Bone marrow (tissue), 2 donors: ENCODE results near the gene INO80.
A peak's percentile ranks its signal among the peaks of the same experiment; 100 is the strongest.
"Not testable (repeated sequence)": the region's sequence is repeated elsewhere in the genome, so short reads cannot be mapped to it uniquely, and the experiment has no call there.

Experiments
- DNase-seq, 2 donors: peaks; one replicate each; lab custom pipeline; 2025; lab: John Stamatoyannopoulos, UW

INO80 gene

GRCh38 chr15:41121951-41122350 is 5.9 kb upstream of the INO80 start:
- no peak for DNase-seq

DNA sequence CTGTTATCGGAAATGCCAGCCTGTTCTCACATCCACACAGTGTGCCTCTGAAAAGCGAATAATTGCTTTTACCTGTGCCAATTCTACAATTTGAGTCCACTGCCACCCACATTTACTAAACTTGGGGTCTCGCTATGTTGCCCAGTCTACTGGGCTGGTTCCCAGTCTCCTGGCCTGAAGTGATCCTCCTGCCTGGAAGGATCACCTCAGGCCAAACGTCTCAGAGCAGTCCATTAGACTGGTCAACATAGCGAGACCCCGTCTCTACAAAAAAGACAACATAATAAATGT is 827 bp upstream of the INO80 start:
- DNase-seq: peak in 1 of 2 donors; percentile 17

- peak in 1 of 2 donors; percentile 25 for DNase-seq
Measured at GRCh38 chr15:41115652-41116115, 396 bp downstream of the INO80 start.

GRCh38 chr15:41115161-41115651 is 874 bp downstream of the INO80 start:
- DNase-seq: peak in 1 of 2 donors; percentile 13

DNA sequence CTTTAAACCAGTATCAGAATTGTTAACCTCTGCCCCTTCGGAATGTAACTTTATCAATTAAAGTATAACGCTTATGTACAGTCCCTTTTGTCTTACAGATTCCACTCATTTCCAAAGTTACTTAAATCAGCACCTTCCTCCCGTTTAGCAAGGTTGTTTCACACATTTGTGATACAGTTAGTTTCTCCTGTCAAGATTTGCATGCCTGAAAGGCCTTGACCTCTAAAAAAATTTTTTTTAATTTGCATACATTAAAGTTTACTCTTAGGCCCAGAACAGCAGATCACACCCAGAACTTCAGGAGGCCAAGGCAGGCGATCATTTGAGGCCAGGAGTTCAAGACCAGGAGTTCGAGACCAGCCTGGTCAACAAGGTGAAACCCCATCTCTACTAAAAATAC is 9.1 kb downstream of the INO80 start:
- no peak for DNase-seq

- DNase-seq: no peak
Measured at GRCh38 chr15:41105348-41106334, 10.4 kb downstream of the INO80 start.

- DNase-seq: no peak
Measured at GRCh38 chr15:41104234-41104633, 11.8 kb downstream of the INO80 start.

DNA sequence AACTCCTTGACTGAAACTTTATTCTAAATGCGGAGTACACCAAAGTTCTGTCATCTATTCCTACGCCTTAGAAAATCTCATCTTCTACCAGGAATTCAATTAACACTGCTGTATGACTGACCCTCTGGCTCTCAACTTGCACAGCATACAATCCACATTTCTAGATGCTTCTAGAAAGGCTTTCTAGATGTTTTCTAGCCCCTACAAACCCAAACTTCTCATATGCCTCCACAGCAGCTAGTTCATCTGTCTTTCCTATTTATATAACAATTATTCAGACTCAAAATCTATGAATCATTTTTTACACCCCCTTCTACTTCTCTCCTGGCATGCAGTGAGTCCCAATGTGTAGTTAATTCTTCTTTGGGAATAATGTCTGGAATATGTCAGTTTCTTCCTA is 13.2 kb downstream of the INO80 start:
- no peak for DNase-seq

GRCh38 chr15:41096178-41096577 is 19.9 kb downstream of the INO80 start:
- DNase-seq: no peak

GRCh38 chr15:41085029-41085428 is 31.1 kb downstream of the INO80 start:
- no peak for DNase-seq

GRCh38 chr15:41080144-41080543 is 35.9 kb downstream of the INO80 start:
- no peak for DNase-seq

DNA sequence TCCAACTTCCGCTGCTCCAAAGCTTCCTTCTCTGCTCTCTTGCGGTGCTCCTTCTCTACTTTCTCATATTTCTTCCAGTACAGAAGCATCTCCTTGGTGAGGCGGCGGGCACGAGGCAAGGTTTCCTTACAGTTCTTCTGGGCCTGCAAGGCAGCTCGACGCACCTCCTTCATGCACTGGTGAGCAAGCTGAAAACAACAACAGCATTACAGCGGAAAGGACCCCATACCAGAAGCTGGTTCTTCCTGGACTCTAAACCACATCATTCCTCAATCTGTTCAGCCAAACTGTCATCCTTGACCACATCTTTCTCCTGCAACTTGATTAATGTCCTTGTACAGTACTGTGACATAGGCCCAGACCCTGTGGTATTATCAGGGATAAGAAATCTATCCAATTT is 36.4 kb downstream of the INO80 start:
- DNase-seq: no peak

- DNase-seq: not testable (repeated sequence)
Measured at GRCh38 chr15:41078879-41079278, 37.2 kb downstream of the INO80 start.

DNA sequence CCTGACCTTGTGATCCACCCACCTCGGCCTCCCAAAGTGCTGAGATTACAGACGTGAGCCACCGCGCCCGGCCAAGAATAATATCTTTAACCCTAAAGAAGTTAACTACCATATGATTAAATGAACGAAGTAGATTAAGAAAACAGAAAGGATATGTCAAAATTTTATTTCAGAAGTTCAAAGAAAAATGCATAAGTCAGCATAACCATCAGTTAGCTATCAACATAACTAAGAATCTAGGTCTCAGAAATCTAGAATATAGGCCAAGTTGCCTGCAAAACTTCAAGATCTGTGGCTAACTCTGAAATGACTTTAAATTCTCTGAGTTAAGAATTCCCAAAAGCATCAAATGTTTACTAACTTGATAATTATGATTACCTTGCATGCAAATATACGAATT is 38.0 kb downstream of the INO80 start:
- no peak for DNase-seq

DNA sequence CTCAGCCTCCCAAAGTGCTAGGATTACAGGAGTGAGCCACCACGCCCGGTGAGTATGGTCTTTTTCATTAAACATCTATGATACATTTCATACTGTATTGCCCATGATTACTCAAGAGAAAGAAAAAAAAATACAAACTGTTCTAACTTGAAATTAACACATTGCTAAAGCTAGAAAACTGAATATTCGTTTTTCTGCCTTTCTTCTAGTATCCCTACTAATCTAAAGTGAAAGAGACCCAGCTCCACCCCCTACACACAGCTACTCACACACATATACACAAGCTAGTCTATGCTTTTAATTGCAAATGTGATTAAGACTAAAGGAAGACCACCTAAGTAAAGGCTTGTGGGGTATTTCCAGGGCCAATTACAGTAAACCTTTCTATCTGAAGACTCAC is 43.1 kb downstream of the INO80 start:
- DNase-seq: no peak

DNA sequence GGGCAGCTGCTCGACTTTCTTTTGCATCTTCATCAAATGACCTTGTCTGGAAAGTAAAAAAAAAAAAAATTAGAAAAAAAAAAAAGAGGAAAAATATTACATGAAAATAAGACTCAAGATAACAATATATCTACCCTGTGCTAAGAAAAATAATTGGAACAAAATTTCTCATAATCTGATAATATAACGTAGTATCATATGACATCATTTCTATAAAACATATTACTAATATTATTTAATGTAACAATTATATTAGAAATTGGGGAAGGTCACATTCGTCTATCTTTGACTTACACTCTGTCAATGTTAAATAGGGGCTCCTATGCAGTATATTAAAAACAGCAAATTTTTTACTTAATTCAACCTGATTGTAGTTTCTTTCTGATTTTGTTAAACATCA is 44.1 kb downstream of the INO80 start:
- no peak for DNase-seq

- no peak for DNase-seq
Measured at GRCh38 chr15:41066516-41066915, 49.6 kb downstream of the INO80 start.

GRCh38 chr15:41061667-41062066 is 54.4 kb downstream of the INO80 start:
- DNase-seq: no peak

GRCh38 chr15:41060505-41060904 is 55.6 kb downstream of the INO80 start:
- DNase-seq: no peak

DNA sequence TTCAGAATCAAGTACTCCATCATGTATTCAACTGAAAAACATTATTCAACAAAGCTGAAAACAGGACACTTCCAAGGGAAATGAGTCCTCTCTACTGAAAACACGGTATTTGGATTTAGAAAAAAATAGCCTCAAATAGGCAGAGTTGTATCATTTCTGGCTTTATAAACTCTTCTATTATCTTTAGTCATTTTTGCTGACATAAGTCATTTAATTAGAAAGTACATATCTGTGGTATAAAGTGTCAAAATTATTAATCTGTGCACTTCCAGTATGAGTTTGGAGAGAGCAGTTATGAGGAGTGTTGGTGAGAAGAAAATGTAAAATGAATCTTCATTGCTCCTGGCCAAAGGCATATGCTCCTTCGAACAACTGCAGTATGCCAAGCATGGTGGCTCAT is 59.3 kb downstream of the INO80 start:
- no peak for DNase-seq

DNA sequence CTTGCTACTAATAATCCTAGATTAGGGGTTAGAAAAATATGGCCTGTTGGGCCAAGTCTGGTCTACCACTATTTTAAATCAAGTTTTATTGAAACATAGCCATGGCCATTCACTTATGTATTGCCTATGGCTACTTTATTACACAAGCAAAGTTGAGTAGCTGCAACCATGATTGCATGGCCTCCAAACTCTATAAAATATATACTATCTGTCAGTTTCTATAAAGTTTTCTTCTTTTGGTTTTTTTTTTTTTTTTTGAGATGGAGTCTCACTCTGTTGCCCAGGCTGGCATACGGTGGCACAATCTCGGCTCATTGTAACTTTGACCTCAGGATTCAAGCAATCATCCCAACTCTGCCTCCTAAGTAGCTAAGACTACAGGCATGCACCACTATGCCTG is 60.4 kb downstream of the INO80 start:
- DNase-seq: no peak

DNA sequence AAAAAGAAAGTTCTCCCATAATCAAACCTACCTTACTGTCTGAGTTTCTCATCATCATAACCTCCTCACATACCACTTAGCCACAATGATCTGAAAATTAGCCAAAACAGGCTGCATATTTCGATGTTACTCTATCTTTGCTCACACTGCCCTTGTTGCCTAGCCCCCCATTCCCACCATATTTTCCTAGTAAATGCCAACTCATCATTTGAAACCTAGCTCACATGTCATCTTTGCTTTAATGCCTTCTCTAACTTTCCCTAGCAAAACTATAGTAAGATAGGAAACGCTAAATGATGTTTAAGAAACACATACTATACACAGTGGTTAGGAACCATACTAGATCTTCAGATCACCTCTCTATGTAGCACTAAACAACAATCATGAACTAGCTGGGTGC is 64.9 kb downstream of the INO80 start:
- DNase-seq: no peak

GRCh38 chr15:41048852-41049251 is 67.2 kb downstream of the INO80 start:
- no peak for DNase-seq

DNA sequence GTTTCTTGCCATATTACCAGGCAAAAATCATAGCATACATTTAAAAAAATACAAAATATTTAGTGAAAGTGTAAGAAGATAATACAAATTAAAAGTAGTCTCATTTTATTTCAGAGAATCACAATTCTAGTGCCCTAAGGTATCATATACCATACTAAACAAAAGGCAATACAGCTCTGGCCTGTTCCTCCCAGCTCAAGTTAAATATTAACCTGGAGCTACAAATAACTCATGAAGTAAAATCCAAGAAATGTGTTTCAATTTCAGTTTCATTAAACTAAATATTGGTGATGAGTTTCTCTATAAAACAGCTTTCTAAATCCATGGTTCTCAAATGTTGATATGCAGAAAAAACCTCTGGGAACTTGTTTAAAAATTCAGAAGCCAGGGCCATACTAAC is 67.7 kb downstream of the INO80 start:
- no peak for DNase-seq
